GM19452 (cell line): ENCODE results near the gene ZNF638.
"Not testable (repeated sequence)": the region's sequence is repeated elsewhere in the genome, so short reads cannot be mapped to it uniquely, and the experiment has no call there.

Source experiments
- ATAC-seq: cut with Tn5 transposase; IDR thresholded peaks from one replicate; pipeline ENCODE4 v1.9.1; 2021; ENCODE audit not compliant: unreplicated experiment

Gene ZNF638

DNA sequence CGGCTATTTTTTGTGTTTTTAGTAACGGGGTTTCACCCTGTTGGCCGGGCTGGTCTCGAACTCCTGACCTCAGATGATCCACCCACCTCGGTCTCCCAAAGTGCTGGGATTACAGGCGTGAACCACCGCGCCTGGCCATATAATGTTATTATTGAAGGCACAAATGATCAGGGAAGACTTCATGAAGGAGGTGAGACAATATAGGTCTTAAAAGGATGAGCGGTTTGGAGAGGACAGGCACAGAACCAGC is 326 bp upstream of the ZNF638 start:
- not testable (repeated sequence) for ATAC-seq

- no peak for ATAC-seq
Observed at GRCh38 chr2:71332435-71332796, 834 bp downstream of the ZNF638 start.

DNA sequence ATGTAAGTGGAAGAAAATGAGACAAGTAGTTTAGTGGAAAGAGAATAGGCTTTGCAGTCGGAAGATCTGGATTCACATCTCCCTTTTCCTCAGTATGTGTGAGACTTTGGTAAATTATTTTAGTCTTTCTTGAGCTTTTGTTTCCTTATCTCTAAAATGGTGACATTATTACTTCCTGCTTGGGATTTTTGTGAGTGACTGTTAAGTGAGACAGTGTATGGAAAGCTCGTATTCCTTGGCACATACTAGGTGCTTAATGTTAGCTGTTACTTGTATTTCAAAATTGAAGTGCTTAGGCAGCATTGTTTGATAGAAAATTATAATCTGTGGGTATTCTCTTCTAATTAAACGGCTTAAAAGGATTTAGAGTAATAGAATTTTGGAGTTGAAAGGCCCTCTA is 2.0 kb downstream of the ZNF638 start:
- ATAC-seq = no peak

DNA sequence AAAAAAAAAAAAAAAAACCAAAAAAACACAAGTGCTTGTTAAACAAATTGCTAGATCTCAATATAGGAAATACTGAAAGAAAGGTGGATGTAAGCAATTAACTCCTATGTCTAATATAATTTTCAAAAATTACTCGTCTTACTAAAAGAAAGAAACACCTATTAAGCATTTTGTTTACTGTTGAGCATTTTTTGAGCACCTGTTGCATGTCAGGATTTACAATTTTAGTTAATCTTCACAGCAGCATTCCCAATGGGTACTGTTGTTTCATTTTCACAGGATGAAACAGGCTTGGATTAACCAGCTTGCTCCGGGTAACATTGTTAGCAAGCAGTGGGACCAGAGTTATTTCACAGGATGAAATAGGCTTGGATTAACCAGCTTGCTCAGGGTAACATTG is 4.8 kb downstream of the ZNF638 start:
- ATAC-seq = no peak

- no peak for ATAC-seq
Observed at GRCh38 chr2:71336802-71337201, 5.2 kb downstream of the ZNF638 start.

DNA sequence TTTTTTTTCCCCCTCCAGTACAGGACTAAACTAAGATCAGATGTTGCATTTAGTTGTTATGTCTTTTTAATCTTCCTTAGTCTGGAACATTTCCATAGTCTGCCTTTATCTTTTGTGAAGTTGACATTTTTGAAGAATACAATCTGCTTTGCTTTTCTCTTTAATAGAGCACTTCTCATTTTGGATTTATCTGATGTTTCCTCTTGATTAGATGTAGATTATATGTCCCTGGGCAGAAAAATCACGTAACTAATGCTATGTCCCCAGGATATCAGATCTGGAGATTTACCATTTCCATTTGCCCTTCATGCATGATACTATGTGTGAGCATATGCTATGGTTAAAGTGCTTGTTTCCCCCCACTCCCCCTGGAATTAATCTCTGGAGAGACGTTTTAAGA is 6.2 kb downstream of the ZNF638 start:
- ATAC-seq = no peak

DNA sequence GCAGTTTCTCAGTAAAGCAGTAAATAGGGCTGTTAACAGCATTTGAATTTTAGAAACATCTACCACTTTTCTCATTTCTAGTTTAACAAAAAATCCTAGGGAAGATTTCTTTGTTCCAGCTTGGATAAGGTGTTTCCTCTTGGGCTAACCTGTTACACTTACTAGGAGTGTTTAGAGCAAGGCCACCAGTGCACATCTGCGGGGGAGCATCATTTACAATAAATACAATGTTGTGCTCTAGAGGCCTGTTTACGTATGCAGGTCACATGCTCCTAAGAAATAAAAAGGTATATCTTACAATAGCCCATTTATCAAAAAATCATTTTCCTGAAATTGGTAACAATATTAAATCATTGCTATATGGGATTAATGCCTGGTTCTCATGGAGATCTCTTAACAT is 8.1 kb downstream of the ZNF638 start:
- no peak for ATAC-seq

GRCh38 chr2:71340176-71340575 is 8.6 kb downstream of the ZNF638 start:
- ATAC-seq = no peak

GRCh38 chr2:71341645-71342044 is 10.1 kb downstream of the ZNF638 start:
- ATAC-seq = no peak

DNA sequence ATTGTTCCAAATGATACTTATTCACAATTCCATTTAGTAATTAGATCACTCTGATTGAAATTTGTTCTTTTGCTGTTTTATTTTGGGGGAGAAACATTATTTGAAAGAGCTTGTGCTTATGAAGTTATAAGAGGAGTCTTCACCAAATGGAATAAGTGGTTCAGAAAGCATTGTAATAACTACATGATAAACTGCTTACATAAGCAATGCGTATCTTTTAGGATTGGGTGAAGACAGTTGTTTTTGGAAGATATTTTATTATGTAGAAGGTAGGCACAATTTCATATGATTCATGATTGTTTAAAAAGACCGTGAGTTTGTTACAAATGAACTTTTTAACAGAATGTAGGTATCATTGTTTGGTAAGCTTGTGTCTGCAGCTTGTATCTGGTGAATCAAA is 14.5 kb downstream of the ZNF638 start:
- no peak for ATAC-seq

DNA sequence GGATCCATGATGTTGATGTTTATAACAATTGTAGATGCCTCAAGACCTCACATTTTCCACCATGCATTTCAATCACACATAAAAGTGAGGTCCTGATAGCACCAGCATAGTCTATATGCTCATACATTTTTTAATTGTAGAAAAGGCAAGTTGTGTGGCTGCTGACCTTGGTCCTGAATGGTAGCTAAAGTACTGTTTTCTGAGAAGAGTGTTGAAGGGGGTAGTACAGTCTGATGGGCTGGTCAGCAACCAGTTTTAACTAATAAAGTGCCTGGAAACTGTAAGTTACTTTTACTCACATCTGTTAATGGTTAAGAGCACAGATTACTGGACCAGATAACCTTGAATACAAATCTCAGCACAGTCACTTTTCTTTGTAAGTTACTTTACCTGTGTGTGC is 15.9 kb downstream of the ZNF638 start:
- no peak for ATAC-seq

DNA sequence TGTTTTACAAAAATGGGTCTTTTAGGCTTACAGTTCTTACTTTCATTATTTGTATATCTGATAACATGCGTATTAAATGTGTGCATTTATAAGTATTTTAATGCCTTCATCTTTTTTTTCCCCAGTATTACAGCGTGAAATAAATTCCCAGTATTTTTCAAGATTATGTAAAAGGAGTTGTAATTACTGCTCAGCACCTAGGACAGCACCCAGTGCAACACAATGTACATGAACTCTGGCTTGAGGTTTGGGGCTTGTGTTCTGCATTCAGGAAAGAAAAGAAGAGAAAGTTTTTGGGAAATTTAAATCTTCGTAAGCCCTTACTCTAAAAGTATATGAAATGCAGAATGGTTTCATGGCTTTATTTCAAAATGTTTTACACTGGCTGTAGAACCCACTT is 16.7 kb downstream of the ZNF638 start:
- ATAC-seq = no peak

- ATAC-seq = no peak
Observed at GRCh38 chr2:71353248-71353647, 21.7 kb downstream of the ZNF638 start.

- no peak for ATAC-seq
Observed at GRCh38 chr2:71358931-71359671, 27.5 kb downstream of the ZNF638 start.

DNA sequence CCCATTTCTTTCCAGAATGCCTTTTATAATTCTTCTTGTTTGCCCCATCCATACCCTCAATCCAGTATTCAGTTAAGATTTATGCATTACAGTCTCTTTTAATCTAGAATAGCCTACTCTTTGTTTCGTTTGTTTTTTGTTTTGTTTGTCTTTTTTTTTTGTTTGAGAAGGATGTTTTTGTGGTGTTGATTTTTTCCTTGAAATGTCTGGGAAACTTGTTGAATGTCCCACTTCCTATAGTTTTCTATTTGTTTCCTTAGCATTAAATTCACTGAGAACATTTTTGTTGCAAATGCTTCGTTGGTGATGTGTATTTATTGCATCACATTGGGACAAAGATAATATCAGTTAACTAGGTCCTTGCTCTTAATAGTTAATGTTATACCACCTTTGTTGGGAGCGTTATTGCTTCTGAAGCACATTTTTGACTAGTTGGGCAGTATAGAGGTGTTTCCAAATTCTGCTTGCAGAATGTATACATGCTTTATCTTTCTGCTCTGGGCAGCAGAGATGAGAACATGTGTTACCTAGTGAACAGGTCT is 28.9 kb downstream of the ZNF638 start:
- no peak for ATAC-seq

DNA sequence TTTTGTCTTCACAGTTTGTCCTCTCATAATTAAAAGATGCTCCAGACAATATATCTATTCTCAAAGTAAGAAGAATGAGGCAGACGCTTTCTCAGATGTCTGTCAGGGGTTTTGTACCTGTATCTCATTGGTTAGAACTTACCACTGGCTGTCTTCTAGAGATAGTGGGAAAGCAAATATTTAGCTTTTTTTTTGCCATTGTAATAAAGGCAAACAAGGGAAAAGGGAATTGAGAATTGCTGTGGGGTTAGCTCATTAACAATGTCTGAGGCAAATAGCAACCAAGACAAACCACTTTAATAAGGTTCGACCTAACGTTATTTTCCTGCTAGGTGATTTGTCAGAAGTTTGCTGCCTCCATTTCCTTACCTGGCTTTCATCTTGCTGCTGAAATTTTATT is 30.0 kb downstream of the ZNF638 start:
- no peak for ATAC-seq

GRCh38 chr2:71362447-71362846 is 30.9 kb downstream of the ZNF638 start:
- no peak for ATAC-seq

GRCh38 chr2:71370015-71370414 is 38.4 kb downstream of the ZNF638 start:
- ATAC-seq = no peak

DNA sequence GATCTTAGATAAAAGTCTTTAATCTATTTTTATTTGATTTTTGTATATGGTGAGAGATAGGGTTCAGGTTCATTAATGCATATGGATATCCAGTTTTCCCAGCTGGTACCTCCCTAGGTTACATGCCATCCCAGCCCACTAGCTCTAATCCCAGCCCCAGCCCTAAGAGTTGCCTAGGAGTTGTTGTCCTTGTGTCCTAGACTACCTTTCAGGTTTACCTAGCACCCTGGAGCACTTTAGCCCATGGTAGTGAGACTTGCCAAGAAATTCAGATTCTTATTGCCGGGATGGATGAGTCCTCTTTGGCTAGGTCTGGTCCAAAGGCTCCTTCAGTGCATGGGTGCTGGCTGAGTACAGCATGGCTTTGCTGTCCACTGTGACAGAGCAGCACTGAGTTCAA is 40.5 kb downstream of the ZNF638 start:
- no peak for ATAC-seq

DNA sequence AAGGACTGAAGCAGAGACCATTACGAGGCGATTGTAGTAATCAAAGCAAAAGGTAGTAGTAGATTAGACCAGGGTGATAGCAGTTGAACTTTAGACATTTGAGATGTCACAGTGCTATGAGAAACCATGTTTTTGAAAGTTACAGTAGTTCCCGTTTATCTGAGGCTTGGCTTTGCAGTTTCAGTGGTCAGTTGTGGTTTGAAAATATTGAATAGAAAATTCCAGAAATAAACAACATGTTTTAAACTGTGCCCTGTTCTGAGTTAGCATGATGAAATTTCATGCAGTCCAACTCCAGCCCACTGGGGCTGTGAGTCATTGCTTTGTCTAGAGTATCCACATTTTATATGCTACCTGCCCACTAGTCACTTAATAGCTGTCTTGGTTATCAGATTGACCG is 47.5 kb downstream of the ZNF638 start:
- no peak for ATAC-seq

DNA sequence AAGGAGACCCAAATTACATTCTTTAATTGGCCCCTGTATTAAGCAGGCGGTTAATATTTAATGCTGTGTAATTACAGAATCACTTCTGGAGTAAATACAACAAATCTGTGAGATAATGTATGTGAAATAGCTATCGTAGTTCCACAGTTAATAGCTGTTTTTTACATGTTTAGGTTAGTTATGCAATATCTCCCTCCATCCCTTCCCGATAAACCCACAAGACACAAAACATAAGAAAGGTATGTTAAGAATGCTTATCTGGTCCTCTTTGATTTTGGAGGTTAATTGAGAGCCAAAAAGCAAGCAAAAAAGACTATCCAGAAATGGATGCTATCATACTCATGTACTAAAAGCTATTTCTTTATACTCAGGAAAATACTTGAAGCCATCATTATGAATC is 49.1 kb downstream of the ZNF638 start:
- no peak for ATAC-seq

- no peak for ATAC-seq
Observed at GRCh38 chr2:71385012-71385411, 53.4 kb downstream of the ZNF638 start.

DNA sequence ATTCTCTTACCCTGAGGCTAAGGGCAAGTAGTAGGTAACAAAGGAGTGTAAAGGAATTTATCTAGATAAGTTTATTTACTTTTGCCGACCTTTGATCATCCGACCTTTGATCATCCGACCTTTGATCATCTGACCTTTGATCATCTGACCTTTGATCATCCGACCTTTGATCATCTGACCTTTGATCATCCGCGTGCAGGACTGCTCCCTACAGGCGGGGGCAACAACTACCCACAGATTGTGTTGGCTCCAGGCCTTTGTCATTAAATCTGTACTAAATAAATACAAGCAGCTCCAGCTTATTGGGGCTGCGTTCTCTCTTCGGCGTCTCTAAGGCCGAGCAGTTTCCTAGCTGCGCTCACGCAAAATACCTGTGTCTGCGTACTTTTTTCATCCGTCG is 56.6 kb downstream of the ZNF638 start:
- no peak for ATAC-seq
